SK-N-SH (cell line): ENCODE data around the gene MYOM1. TPM values are rescaled to one million over a fixed set of nuclear protein-coding genes. Genes with fewer than 3 reads are reported as not detected.

ENCODE experiments used
- CTCF ChIA-PET: fragments of 300-600, 350-600 bp; formaldehyde crosslinking; extraction: SDS; loops from one replicate; lab custom pipeline; 2021; lab: Yijun Ruan, JAX
- POLR2A ChIA-PET: fragments of 350-600 bp; sonication (Branson Sonifier 250); formaldehyde crosslinking; extraction: SDS; loops from one replicate; lab custom pipeline; 2020; ENCODE audit warnings: antibody characterized with exemption, inconsistent platforms; lab: Yijun Ruan, JAX
- DNase-seq: peaks from one replicate; pipeline ENCODE4 v3.0.0; 2012
- H2AFZ ChIP-seq: fragments of 200-600 bp; sonication (generic); 2 replicates; pipeline ENCODE4 v1.8.1; 2016; ENCODE audit warnings: antibody characterized with exemption, mild to moderate bottlenecking, low read depth
- H3F3A ChIP-seq: fragments of 200-600 bp; sonication (generic); replicated peaks from 2 replicates; pipeline ENCODE3; 2016; ENCODE audit warnings: antibody characterized with exemption, mild to moderate bottlenecking; ENCODE audit not compliant: insufficient read depth
- H3K27ac ChIP-seq, 2 experiments: fragments of 200-500 bp in 1 of 2; fragments of 200-600 bp in 1 of 2; sonication (Bioruptor generic) in 1 of 2; sonication (generic), shearing (Covaris generic) in 1 of 2; 2 replicates each; pipeline versions ENCODE4 v1.5.1 to v1.6.1; 2014 to 2016; ENCODE audit warnings: low read depth in 2 of 2, inconsistent platforms in 1 of 2, low read length in 1 of 2, mild to moderate bottlenecking in 1 of 2, mixed read lengths in 1 of 2
- H3K27me3 ChIP-seq: fragments of 200-600 bp; sonication (generic), shearing (Covaris generic); 2 replicates; pipeline ENCODE4 v1.6.1; 2016; ENCODE audit warnings: mixed run types; ENCODE audit not compliant: insufficient read depth
- H3K36me3 ChIP-seq, 2 experiments: fragments of 200-500 bp in 1 of 2; fragments of 200-600 bp in 1 of 2; sonication (Bioruptor generic) in 1 of 2; sonication (generic) in 1 of 2; replicated peaks in 1 of 2; 2 replicates each; pipeline versions ENCODE3 to v1.5.1; 2014 to 2016; ENCODE audit warnings: low read length in 1 of 2, mild to moderate bottlenecking in 1 of 2; ENCODE audit not compliant: insufficient read depth in 2 of 2, control insufficient read depth in 1 of 2
- H3K4me1 ChIP-seq, 2 experiments: fragments of 200-500 bp in 1 of 2; fragments of 200-600 bp in 1 of 2; sonication (Bioruptor generic) in 1 of 2; sonication (generic), shearing (Covaris generic) in 1 of 2; 2 replicates each; pipeline versions ENCODE4 v1.5.1 to v1.6.1; 2014 to 2016; ENCODE audit warnings: low read depth in 1 of 2, low read length in 1 of 2, mixed run types in 1 of 2; ENCODE audit not compliant: insufficient read depth in 2 of 2, control insufficient read depth in 1 of 2
- H3K4me2 ChIP-seq: fragments of 200-600 bp; sonication (generic), shearing (Covaris generic); 2 replicates; pipeline ENCODE4 v1.6.1; 2017; ENCODE audit warnings: mixed run types
- H3K4me3 ChIP-seq, 2 experiments: fragments of 200-500 bp in 1 of 2; fragments of 200-600 bp in 1 of 2; sonication (Bioruptor generic) in 1 of 2; sonication (generic), shearing (Covaris generic) in 1 of 2; 2 replicates each; pipeline versions ENCODE4 v1.5.1 to v1.8.1; 2014 to 2016; ENCODE audit warnings: low read depth in 2 of 2, inconsistent platforms in 1 of 2, low read length in 1 of 2, mild to moderate bottlenecking in 1 of 2, mixed read lengths in 1 of 2, moderate library complexity in 1 of 2
- H3K79me2 ChIP-seq: fragments of 200-600 bp; sonication (generic); 2 replicates; pipeline ENCODE4 v1.8.1; 2017; ENCODE audit warnings: mild to moderate bottlenecking; ENCODE audit not compliant: insufficient read depth
- H3K9ac ChIP-seq: fragments of 200-600 bp; sonication (generic); 2 replicates; pipeline ENCODE4 v1.6.1; 2017; ENCODE audit warnings: mixed run types
- H3K9me2 ChIP-seq: fragments of 200-600 bp; sonication (generic); 2 replicates; pipeline ENCODE4 v1.6.1; 2017; ENCODE audit warnings: mixed run types
- H3K9me3 ChIP-seq: fragments of 200-600 bp; sonication (generic); 2 replicates; pipeline ENCODE4 v1.6.1; 2017; ENCODE audit warnings: mixed run types, mild to moderate bottlenecking, moderate library complexity
- H4K20me1 ChIP-seq: fragments of 200-600 bp; sonication (generic); 2 replicates; pipeline ENCODE4 v1.6.1; 2017; ENCODE audit warnings: mild to moderate bottlenecking, mixed run types; ENCODE audit not compliant: insufficient read depth
- CHD2 ChIP-seq: fragments of 150-350 bp; IDR thresholded peaks from 2 replicates; pipeline ENCODE4 v1.6.1; 2018; ENCODE audit warnings: low read length; ENCODE audit not compliant: partially characterized antibody
- EZH2phosphoT487 ChIP-seq: fragments of 200-600 bp; sonication (generic); IDR thresholded peaks from 2 replicates; pipeline ENCODE4 v1.6.1; 2017; ENCODE audit warnings: low read depth, mixed run types, mild to moderate bottlenecking, antibody characterized with exemption, moderate library complexity, borderline replicate concordance
- FOSL2 ChIP-seq: IDR thresholded peaks from 2 replicates; pipeline ENCODE4 v1.4.0; 2012; ENCODE audit warnings: low read depth, mild to moderate bottlenecking, moderate library complexity, borderline replicate concordance
- GATA2 ChIP-seq: sonication (generic); formaldehyde crosslinking; IDR thresholded peaks from 2 replicates; pipeline ENCODE4 v1.5.0; 2020; ENCODE audit warnings: mild to moderate bottlenecking, missing genetic modification reagents
- JUND ChIP-seq: IDR thresholded peaks from 2 replicates; pipeline ENCODE4 v1.4.0; 2012
- NFIC ChIP-seq: IDR thresholded peaks from 2 replicates; pipeline ENCODE4 v1.4.0; 2012; ENCODE audit warnings: borderline replicate concordance
- NRF1 ChIP-seq: IDR thresholded peaks from 2 replicates; pipeline ENCODE4 v1.6.1; 2012; ENCODE audit warnings: low read depth, mild to moderate bottlenecking, low read length
- RAD21 ChIP-seq: IDR thresholded peaks from 2 replicates; pipeline ENCODE4 v1.6.1; 2012; ENCODE audit warnings: mild to moderate bottlenecking, low read length
- RCOR1 ChIP-seq: fragments of 150-350 bp; IDR thresholded peaks from 2 replicates; pipeline ENCODE4 v1.6.1; 2017; ENCODE audit warnings: antibody characterized with exemption, low read length
- SMC3 ChIP-seq: IDR thresholded peaks from 2 replicates; pipeline ENCODE4 v1.6.1; 2012; ENCODE audit warnings: low read depth, low read length, improper control_type of control experiment
- WGBS: methylation state at CpG from one replicate; pipeline ENCODE4 v1.1.6; 2017; ENCODE audit warnings: low lambda C conversion rate; 5-methylcytosine and 5-hydroxymethylcytosine counted together
- polyA plus RNA-seq, 3 experiments: library from polyadenylated mRNA; depleted of rRNA; stranded (reverse); fragments of >200 nt; gene quantifications; 2 replicates each; pipeline ENCODE4 v1.2.3, GENCODE V29; 2012
- TF ChIP-seq, protein P1 (sequence below): IDR thresholded peaks from 2 replicates; pipeline ENCODE4 v1.4.0; 2012; ENCODE audit warnings: low read depth, borderline replicate concordance
- TF ChIP-seq, protein P2 (sequence below): fragments of 150-350 bp; IDR thresholded peaks from 2 replicates; pipeline ENCODE4 v1.6.1; 2017; ENCODE audit warnings: antibody characterized with exemption, low read length, low read depth, borderline replicate concordance
- TF ChIP-seq, protein P3 (sequence below): fragments of 150-350 bp; IDR thresholded peaks from 2 replicates; pipeline ENCODE4 v1.6.1; 2016; ENCODE audit warnings: mild to moderate bottlenecking, low read depth, low read length

The MYOM1 gene
- polyA plus RNA-seq, 1 of the 3 experiments (the other 2 are of a cell fraction): 0.07 TPM

DNA sequence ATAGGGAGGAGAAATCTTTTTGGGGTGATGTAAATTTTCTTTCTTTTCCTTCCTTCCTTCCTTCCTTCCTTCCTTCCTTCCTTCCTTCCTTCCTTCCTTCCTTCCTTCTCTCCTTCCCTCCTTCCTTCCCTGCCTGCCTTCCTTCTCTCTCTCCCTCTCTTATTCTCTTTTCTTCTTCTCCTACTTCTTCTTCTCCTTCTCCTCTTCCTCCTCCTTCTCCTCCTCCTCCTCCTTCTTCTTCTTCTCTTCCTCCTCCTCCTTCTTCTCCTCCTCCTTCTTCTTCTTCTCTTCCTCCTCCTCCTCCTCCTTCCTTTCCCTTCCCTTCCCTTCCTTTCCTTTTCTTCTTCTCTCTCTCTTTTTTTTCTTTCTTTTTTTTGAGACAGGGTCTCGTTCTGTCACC lies 59.9 kb downstream of the MYOM1 start:
- H3K4me3 ChIP-seq: no peak overlapping the region
- H3K36me3 ChIP-seq: no peaks in the 10 kb centered on the region
- no peak overlapping the region for H3K4me2 ChIP-seq
- TF ChIP-seq EZH2phosphoT487 (no peak), JUND (no peak), SMC3 (no peak), NRF1 (no peak), NFIC (no peak)
- H3K79me2 ChIP-seq: no peaks in the 10 kb centered on the region
- H3K9me3 ChIP-seq: no peaks in the 10 kb centered on the region
- H3K27ac ChIP-seq: no peak overlapping the region
- ChIA-PET CTCF (interaction anchor here (1.2 kb wide), 1 partner anchor 97 kb away, joined by 3 read pairs; no protein-coding TSS in a partner anchor), POLR2A (no interaction called here)
- 59% methylated on average over 1 of the region's 1 CpG for WGBS
- no peaks in the 10 kb centered on the region for H3F3A ChIP-seq
- no peaks in the 10 kb centered on the region for H3K27me3 ChIP-seq
- H3K4me1 ChIP-seq: no peaks in the 10 kb centered on the region; a peak in 1 of 4 replicates
- no peak for DNase-seq
- H4K20me1 ChIP-seq: no peaks in the 10 kb centered on the region
- H2AFZ ChIP-seq: no peak overlapping the region
- no peak overlapping the region for H3K9ac ChIP-seq
- H3K9me2 ChIP-seq: no peaks in the 10 kb centered on the region

DNA sequence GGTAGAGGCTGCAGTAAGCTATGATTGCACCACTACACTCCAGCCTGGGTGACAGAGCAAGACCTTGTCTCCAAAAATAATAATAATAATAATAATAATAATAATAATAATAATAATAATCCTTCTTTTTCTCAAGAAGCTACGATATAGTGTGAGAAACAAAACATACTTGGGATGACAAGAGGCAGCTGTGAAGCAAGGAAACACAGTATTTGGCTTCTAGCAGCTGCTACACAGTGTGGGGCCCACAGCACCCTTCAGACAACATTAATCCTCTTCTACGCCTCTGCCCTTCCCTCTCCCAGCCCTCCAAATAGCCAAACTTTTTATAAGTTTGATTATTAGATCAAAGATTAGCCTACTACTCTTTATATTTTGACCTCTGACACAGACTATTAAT lies 62.2 kb downstream of the MYOM1 start:
- TF ChIP-seq CHD2 (no peak), NFIC (no peak), FOSL2 (no peak), SMC3 (no peak), RCOR1 (no peak), GATA2 (CRISPR knock-in tag) (no peak), RAD21 (no peak)
- TF ChIP-seq, protein P1, sequence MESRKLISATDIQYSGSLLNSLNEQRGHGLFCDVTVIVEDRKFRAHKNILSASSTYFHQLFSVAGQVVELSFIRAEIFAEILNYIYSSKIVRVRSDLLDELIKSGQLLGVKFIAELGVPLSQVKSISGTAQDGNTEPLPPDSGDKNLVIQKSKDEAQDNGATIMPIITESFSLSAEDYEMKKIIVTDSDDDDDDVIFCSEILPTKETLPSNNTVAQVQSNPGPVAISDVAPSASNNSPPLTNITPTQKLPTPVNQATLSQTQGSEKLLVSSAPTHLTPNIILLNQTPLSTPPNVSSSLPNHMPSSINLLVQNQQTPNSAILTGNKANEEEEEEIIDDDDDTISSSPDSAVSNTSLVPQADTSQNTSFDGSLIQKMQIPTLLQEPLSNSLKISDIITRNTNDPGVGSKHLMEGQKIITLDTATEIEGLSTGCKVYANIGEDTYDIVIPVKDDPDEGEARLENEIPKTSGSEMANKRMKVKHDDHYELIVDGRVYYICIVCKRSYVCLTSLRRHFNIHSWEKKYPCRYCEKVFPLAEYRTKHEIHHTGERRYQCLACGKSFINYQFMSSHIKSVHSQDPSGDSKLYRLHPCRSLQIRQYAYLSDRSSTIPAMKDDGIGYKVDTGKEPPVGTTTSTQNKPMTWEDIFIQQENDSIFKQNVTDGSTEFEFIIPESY: no peak
- TF ChIP-seq, protein P2, sequence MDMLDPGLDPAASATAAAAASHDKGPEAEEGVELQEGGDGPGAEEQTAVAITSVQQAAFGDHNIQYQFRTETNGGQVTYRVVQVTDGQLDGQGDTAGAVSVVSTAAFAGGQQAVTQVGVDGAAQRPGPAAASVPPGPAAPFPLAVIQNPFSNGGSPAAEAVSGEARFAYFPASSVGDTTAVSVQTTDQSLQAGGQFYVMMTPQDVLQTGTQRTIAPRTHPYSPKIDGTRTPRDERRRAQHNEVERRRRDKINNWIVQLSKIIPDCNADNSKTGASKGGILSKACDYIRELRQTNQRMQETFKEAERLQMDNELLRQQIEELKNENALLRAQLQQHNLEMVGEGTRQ: no peak
- TF ChIP-seq, protein P3, sequence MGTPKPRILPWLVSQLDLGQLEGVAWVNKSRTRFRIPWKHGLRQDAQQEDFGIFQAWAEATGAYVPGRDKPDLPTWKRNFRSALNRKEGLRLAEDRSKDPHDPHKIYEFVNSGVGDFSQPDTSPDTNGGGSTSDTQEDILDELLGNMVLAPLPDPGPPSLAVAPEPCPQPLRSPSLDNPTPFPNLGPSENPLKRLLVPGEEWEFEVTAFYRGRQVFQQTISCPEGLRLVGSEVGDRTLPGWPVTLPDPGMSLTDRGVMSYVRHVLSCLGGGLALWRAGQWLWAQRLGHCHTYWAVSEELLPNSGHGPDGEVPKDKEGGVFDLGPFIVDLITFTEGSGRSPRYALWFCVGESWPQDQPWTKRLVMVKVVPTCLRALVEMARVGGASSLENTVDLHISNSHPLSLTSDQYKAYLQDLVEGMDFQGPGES: no peak
- no peak overlapping the region for H3K27ac ChIP-seq
- CTCF ChIA-PET: no interaction called here
- H3K9me2 ChIP-seq: no peaks in the 10 kb centered on the region
- H3F3A ChIP-seq: no peaks in the 10 kb centered on the region
- DNase-seq: no peak
- no peak overlapping the region for H3K4me2 ChIP-seq
- 88% methylated on average over 2 of the region's 2 CpGs for whole genome bisulfite sequencing
- no peaks in the 10 kb centered on the region for H3K79me2 ChIP-seq
- no peaks in the 10 kb centered on the region for H4K20me1 ChIP-seq
- H3K4me3 ChIP-seq: no peak overlapping the region
- H3K9ac ChIP-seq: no peak overlapping the region
- H3K36me3 ChIP-seq: no peaks in the 10 kb centered on the region
- no peaks in the 10 kb centered on the region for H3K27me3 ChIP-seq
- no peak overlapping the region for H2AFZ ChIP-seq
- POLR2A ChIA-PET: no interaction called here
- no peaks in the 10 kb centered on the region; a peak in 1 of 4 replicates for H3K4me1 ChIP-seq
- H3K9me3 ChIP-seq: no peaks in the 10 kb centered on the region
